Stimulated activated CD8-positive, alpha-beta memory T cell treated with anti-CD3 and anti-CD28 coated beads, Interleukin-7, amount 100 ng/mL, for 24 hours (primary cell): Measurements from ENCODE around the gene TMX1.
"Not testable (repeated sequence)": the region's sequence is repeated elsewhere in the genome, so short reads cannot be mapped to it uniquely, and the experiment has no call there.

Experiments used
- DNase-seq: peaks from one replicate; pipeline ENCODE4 v3.0.0-alpha.2; 2020; ENCODE audit warnings: low read depth

Gene TMX1, protein sequence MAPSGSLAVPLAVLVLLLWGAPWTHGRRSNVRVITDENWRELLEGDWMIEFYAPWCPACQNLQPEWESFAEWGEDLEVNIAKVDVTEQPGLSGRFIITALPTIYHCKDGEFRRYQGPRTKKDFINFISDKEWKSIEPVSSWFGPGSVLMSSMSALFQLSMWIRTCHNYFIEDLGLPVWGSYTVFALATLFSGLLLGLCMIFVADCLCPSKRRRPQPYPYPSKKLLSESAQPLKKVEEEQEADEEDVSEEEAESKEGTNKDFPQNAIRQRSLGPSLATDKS

GRCh38 chr14:51239813-51240803 is at the start of gene TMX1:
Gene TMX1, plus strand, starts transcription at chr14:51240247. Its CDS starts 46 bp downstream, at chr14:51240293.
- peak; percentile 76 for DNase-seq

DNA sequence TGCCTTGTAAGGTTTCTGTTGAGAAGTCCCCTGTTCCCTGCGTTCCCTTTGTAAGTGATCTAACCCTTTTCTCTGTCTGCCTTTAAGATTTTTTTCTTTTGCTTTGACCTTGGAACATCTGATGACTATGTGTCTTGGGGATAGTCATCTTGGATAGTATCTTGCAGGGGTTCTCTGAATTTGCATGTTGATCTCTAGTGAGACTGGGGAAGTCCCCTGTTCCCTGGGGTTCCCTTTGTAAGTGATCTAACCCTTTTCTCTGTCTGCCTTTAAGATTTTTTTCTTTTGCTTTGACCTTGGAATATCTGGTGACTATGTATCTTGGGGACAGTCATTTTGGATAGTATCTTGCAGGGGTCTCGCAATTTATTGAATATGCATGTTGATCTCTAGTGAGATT is 38.2 kb upstream of the TMX1 start:
- no peak for DNase-seq

GRCh38 chr14:51202914-51203665 is 37.0 kb upstream of the TMX1 start:
- no peak for DNase-seq

GRCh38 chr14:51203881-51204280 is 36.2 kb upstream of the TMX1 start:
- DNase-seq: no peak

DNA sequence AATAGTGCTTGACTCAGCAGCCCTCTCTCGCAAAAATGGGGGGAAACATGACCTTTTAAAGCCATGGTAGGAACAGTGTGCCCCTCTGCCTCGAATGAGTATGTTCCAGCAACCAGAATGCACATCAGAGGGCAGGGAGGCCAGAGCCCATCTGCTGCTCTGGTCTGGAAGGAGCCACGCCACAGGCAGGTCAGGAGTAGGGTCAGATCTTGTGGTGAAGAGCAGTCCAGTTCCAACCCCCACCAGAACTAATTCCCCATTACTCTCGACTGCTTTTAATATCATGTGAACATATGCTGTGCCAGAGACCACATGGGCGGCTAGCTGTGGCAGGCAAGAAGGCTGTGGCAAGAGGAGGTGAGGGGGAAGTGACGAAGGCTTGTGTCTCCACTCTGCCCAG is 34.6 kb upstream of the TMX1 start:
- no peak for DNase-seq

GRCh38 chr14:51206462-51206861 is 33.6 kb upstream of the TMX1 start:
- no peak for DNase-seq

- DNase-seq: no peak
These were observed 32.4 kb upstream of the TMX1 start for GRCh38 chr14:51207621-51208020.

DNA sequence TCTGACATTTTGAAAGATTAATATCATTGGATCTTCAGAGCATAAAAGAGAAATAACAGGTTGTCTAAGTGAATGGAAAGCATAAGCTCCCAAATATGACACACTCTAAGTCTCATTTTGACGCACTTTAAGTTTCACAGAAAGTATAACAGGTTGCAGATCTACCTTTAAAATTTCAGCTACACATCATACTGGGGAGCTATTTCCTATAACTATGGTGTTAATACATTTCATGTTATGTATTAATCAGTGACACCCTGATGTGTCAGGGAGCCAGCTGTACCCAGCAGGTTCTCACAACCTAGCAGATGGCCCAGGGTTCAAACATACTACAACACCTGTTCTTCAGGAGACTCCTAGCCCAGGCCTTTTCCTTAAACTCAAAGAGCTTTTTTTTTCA is 31.1 kb upstream of the TMX1 start:
- no peak for DNase-seq

- DNase-seq: no peak
These were observed 30.6 kb upstream of the TMX1 start for GRCh38 chr14:51209457-51209856.

GRCh38 chr14:51210594-51210993 is 29.5 kb upstream of the TMX1 start:
- no peak for DNase-seq

DNA sequence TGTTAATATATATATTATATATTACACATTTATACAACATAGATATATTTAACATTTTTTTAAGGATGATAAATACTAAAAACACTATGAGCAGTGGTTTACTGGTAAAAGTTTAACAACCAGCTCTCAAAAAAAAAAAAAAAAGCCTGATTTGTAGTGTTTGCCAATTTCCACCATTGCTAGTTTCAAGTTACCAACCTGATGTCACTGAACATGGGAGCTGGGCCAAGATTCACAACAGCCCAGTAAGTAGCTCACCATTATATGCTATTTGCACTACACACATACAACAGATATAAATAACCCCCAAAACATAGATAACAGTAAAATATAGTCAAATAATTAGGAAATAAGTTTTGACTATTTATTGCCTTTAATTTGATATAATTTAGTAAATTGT is 28.9 kb upstream of the TMX1 start:
- DNase-seq: no peak

DNA sequence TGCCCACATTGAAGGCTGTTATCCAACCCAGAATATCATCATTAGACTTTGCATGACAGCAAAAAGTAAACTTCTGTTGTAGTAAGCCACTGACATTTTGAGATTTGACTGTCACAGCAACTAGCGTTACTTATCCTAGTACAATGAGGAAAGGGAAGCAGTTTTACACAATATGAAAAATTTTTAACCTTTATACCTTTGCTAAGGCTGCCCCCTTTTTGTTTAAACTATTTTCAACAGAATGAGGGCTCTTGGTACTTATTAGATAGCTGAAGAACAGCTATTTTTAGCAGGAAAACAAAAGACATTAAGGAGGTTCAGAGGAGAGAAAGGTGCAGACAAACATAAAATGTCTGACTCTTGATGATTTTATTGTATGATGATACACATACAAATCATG is 23.4 kb upstream of the TMX1 start:
- no peak for DNase-seq

DNA sequence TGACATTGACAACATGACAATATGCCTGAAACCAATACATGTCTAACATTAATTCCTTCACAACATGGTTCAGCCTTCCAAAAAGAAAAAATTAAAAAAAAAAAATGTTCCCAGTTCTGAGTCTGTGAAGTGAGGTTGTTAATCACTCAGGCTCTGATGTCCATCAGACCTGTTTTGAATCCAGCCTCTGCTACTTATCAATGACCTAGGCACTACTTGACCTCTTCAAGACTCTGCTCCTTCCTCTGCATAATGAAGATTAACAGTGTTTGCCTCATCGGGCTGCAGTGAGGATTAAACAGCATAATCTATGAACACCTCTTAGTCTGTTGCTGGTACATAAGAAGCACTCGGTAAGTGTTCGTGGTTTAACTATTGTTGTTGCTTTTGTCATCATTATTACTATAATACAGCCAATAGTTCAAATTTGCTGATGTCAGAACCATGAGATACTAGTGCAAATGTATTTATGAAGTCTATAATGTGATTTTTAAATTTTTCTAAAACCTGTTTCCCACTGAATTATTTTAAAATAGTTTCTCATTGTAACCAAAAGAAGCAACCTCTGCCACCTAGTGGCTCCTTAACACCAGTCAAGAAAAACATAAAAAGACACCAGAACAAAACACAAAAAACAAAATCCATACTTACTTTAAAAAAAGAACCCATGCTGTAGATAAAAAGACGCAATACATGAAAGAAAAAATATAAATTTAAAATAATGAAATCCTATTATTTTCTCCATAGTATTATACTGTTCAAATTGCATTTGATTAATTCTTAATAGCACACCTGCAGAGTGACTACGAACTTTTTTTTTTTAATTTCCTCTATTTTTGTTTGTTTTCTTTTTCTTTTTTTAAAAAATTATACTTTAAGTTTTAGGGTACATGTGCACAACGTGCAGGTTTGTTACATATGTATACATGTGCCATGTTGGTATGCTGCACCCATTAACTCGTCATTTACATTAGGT is 20.3 kb upstream of the TMX1 start:
- DNase-seq: no peak

DNA sequence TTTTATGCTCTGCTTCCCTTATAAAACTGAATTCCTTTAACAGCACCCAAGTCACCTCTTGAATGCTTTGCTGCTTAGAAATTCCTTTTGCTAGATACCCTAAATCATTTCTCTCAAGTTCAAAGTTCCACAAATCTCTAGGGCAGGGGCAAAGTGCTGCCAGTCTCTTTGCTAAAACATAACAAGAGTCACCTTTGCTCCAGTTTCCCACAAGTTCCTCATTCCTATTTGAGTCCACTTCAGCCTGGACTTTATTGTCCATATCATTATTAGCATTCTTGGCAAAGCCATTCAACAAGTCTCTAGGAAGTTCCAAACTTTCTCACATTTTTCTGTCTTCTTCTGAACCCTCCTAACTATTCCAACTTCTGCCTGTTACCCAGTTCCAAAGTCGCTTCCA is 16.6 kb upstream of the TMX1 start:
- not testable (repeated sequence) for DNase-seq

DNA sequence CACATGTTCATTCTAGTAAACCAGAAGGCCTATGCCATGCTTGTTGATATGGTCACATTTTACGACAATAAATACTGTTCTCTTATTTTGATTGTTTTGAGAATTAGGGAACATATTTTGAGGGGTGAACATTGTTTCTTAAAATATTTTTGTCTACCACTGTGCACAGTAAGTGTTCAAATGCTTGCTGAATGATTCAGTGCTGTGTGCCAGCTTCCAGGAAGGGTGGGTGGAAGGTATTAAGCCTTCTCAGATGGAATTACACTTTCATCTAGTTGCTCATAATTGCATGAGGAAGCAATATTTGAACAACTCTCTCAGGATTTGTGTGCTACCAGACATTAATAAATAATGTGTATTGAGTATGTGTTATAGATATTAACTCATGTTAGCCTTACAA is 15.5 kb upstream of the TMX1 start:
- DNase-seq: no peak

DNA sequence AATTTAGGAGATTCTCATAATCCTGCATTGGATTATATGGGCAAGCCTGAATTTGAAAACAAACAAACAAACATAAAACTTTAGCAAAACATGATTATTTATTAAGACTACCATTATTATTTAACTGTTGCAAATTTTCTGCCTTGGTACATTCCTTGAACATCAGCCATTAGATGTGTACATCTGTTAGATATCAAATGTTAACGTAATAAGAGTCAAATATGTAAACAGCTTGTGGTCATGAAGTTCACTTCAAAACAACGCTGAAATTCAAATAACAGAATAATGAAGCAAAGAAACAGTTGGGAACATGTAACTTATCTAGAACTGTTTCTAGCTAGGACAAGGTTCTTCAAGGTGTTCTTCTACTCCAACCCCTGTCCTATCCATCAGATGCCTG is 14.3 kb upstream of the TMX1 start:
- no peak for DNase-seq

DNA sequence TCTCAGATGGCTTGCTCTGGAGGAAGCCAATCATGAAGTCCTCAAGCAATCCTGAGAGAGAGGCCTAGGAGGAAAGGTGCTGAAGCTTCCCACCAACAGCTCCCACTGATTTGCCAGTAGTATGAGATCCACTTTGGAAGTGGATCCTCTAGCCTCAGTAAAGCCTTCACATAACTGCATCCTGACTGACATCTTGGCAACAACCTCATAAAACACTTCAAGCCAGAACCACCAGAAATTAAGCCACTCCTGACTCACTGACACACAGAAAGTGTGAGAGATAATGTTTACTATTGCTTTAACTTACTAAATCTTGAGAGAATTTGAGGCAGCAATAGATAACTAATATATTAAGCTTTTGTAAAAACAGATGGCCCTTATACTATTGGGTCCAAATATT is 11.7 kb upstream of the TMX1 start:
- DNase-seq: no peak

DNA sequence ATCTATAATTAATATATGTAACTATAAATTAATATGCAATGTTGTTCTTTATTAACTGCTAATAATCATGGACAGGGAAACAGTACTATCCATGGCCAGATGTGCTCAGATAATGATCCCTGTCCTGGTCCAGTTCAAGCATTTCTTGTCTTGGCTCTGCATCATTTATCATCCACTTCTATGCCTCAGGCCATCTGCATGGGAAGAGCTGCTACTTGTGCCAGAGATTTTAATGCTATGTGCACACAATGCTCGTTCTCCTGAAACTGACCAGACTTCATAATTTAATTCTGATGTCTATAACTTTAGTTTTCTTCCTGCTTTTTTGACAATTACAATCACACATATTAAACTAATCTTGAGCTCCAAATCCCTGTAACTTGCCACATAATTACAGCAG is 11.2 kb upstream of the TMX1 start:
- DNase-seq: no peak

DNA sequence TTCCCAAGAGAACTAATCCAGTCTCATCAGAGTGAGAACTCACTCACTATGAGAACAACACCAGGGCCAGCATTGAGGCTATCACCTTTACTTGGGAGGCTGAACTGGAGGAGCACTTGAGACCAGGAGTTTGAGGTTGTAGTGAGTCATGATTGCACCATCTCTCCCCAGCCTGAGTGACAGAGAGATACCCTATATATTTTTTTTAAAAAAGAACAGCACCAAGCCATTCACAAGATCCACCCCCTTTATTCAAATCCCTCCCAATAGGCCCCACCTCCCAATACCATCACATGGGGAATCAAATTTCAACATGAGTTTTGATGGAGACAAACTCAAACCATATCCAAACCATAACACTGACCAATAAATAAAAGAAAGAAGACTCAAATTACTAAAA is 3.7 kb upstream of the TMX1 start:
- no peak for DNase-seq

GRCh38 chr14:51240804-51241380 is 845 bp downstream of the TMX1 start:
- no peak for DNase-seq
